Stimulated activated effector memory CD8-positive, alpha-beta T cell treated with anti-CD3 and anti-CD28 coated beads, Interleukin-12 subunit alpha, Interleukin-12 subunit beta, amount 100 ng/mL, for 72 hours (primary cell): ENCODE results near the gene HOXB1.
"Not testable (repeated sequence)": the region's sequence is repeated elsewhere in the genome, so short reads cannot be mapped to it uniquely, and the experiment has no call there.

Source experiments
- ATAC-seq: fragments of 150-1000 bp; cut with Tn5 transposase; 2 replicates; pipeline ENCODE4 v1.10.0; 2021
- DNase-seq, 2 donors: peaks; one replicate each; pipeline ENCODE4 v3.0.0; 2021 to 2022; ENCODE audit warnings: low spot score in 2 of 2
- H3K27ac Mint-ChIP-seq: one replicate; pipeline ENCODE4 v1.8.0; 2022; ENCODE audit warnings: mild to moderate bottlenecking, mixed read lengths
- H3K36me3 Mint-ChIP-seq: one replicate; pipeline ENCODE4 v1.8.0; 2022; ENCODE audit warnings: mild to moderate bottlenecking, mixed read lengths
- H3K4me1 Mint-ChIP-seq: one replicate; pipeline ENCODE4 v1.8.0; 2022; ENCODE audit warnings: mixed read lengths
- H3K4me3 Mint-ChIP-seq: one replicate; pipeline ENCODE4 v1.8.0; 2022; ENCODE audit warnings: mild to moderate bottlenecking, mixed read lengths
- H3K9me3 Mint-ChIP-seq: one replicate; pipeline ENCODE4 v1.8.0; 2022; ENCODE audit warnings: mixed read lengths

HOXB1 gene

GRCh38 chr17:48543107-48543853, 12.5 kb upstream of the HOXB1 start:
- peak overlapping the region; percentile 78 for H3K4me3 Mint-ChIP-seq
- peak overlapping the region; percentile 97 for H3K27ac Mint-ChIP-seq
- H3K9me3 Mint-ChIP-seq, result no peaks in the 10 kb centered on the region
- ATAC-seq, result peak; percentile 79
- H3K36me3 Mint-ChIP-seq, result peaks cover 6% of the 10 kb centered on the region
- peaks cover 24% of the 10 kb centered on the region for H3K4me1 Mint-ChIP-seq
- peak; percentile 39 to 84 for DNase-seq

DNA sequence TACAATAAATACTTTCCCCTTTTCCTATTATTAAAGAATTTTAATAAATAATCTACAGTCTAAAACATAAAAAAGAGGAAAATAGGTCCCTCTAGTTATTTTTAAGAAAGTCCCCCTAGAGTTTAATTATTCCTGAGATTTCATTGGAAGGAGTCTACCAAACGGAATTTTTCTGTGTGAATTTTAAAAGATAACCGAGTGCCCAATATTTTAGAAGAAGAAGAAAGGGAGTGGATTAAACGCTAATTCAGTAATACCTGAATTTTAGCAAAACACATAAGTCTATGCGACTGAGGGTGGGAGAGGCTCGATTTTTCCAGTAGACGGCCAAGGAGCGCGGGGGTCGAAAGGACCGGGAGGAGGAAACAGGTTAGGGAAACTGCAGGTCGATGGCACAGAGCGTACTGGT, 11.9 kb upstream of the HOXB1 start:
- no peak for DNase-seq
- peak overlapping the region; percentile 78 for H3K4me3 Mint-ChIP-seq
- ATAC-seq, result no peak
- peak overlapping the region; percentile 97 for H3K27ac Mint-ChIP-seq
- H3K4me1 Mint-ChIP-seq, result peaks cover 24% of the 10 kb centered on the region
- peaks cover 6% of the 10 kb centered on the region for H3K36me3 Mint-ChIP-seq
- H3K9me3 Mint-ChIP-seq, result no peaks in the 10 kb centered on the region

- Mint-ChIP-seq H3K4me3 (peak overlapping the region; percentile 78), H3K4me1 (peaks cover 24% of the 10 kb centered on the region), H3K9me3 (no peaks in the 10 kb centered on the region), H3K27ac (peak overlapping the region; percentile 97), H3K36me3 (peaks cover 6% of the 10 kb centered on the region)
- DNase-seq (peak in 1 of 2 donors; percentile 64), ATAC-seq (no peak)
These were observed 11.4 kb upstream of the HOXB1 start for GRCh38 chr17:48542114-48542656.

DNA sequence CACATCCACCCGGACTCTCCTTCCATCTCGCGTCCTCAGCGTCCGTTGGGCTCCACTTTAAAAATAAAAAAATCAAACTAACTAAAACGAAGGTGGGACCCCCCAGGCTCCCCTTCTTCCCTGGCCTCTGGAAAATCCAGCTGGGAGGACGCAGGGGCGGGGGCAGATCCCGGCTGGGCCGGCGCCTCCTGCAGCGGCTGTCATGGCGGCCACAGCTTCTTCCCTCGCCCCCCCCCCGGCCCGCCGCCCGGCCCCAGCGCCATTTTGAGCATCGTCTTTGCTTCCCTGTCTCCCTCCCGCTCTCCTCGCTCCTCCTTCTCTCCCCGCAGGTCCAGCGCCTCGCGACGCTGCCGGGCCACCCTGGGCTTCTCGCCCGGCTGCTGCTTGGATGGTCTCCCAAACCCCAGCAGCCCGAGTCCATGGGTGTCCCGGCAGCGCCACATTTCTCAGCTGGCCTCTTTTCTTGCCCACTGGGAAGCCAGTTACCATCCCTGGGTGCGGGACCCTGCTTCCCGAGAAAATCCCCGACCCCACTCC, 10.8 kb upstream of the HOXB1 start:
- H3K27ac Mint-ChIP-seq, result peak overlapping the region; percentile 97
- H3K36me3 Mint-ChIP-seq, result peaks cover 6% of the 10 kb centered on the region
- H3K9me3 Mint-ChIP-seq, result no peaks in the 10 kb centered on the region
- DNase-seq (peak in 1 of 2 donors; percentile 68), ATAC-seq (no peak)
- peak overlapping the region; percentile 78 for H3K4me3 Mint-ChIP-seq
- H3K4me1 Mint-ChIP-seq, result peaks cover 24% of the 10 kb centered on the region

GRCh38 chr17:48541036-48541576, 10.3 kb upstream of the HOXB1 start:
- no peak for ATAC-seq
- H3K36me3 Mint-ChIP-seq, result peaks cover 6% of the 10 kb centered on the region
- no peaks in the 10 kb centered on the region for H3K9me3 Mint-ChIP-seq

DNA sequence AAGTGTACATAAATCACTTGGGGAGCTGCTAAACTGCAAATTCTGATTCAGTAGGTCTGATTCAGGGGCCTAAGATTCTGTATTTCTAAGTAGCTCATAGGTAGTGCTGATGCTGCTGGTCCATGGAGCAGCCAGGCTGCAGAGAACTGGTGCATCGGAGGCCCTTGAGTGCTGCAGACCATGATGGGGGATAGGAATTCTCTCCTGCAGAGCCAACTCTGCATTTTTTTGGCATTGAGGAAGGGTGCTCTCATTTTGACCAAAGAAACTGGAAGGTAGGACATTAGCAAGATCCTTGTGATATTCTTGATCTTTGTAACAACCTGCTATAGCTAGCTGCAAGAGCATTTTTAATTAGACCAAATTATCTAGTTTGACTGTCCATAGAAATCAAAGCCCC, 9.4 kb upstream of the HOXB1 start:
- Mint-ChIP-seq H3K36me3 (peaks cover 6% of the 10 kb centered on the region), H3K4me3 (no peak overlapping the region), H3K4me1 (peaks cover 24% of the 10 kb centered on the region), H3K9me3 (no peaks in the 10 kb centered on the region), H3K27ac (no peak overlapping the region)
- ATAC-seq (no peak), DNase-seq (no peak)

More at GRCh38 chr17:48541036-48541576, 10.3 kb upstream of the HOXB1 start:
- Mint-ChIP-seq H3K4me1 (peaks cover 24% of the 10 kb centered on the region), H3K27ac (peak overlapping the region; percentile 97), H3K4me3 (peak overlapping the region; percentile 78)
- no peak for DNase-seq

GRCh38 chr17:48539177-48539576, 8.4 kb upstream of the HOXB1 start:
- Mint-ChIP-seq H3K9me3 (no peaks in the 10 kb centered on the region), H3K4me3 (no peak overlapping the region), H3K4me1 (peaks cover 23% of the 10 kb centered on the region), H3K36me3 (peaks cover 6% of the 10 kb centered on the region), H3K27ac (no peak overlapping the region)
- ATAC-seq (no peak), DNase-seq (no peak)

GRCh38 chr17:48537316-48537715, 6.5 kb upstream of the HOXB1 start:
- Mint-ChIP-seq H3K9me3 (no peaks in the 10 kb centered on the region), H3K36me3 (no peaks in the 10 kb centered on the region), H3K27ac (no peak overlapping the region), H3K4me1 (peaks cover 7% of the 10 kb centered on the region), H3K4me3 (no peak overlapping the region)
- ATAC-seq (no peak), DNase-seq (no peak)

DNA sequence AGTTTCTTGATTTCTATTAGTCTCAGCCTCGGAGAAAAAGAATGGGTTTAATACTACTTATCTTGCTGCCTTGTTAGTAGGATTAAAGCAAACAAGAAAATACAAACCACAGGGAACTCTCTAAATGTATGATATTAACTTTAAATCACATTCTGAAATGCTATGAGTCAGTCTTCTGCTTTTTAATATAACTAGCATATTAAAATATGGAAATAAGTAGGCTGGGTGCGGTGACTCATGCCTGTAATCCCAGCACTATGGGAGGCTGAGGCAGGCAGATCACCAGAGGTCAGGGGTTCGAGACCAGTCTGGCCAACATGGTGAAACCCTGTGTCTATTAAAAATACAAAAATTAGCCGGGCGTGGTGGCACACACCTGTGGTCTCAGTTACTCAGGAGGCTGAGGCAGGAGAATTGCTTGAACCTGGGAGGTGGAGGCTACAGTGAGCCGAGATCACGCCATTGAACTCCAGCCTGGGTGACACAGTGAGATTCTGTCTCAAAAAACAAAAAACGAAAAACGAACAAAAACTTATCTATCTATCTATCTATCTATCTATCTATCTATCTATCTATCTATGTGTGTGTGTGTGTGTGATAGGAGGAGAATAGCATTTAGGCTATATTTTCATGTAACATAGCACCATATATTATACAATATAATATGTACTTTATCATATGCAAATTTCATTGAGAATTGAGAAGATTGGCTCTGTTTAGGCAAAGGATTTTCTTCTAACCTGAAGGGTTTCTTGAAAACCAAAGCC, 5.2 kb upstream of the HOXB1 start:
- H3K9me3 Mint-ChIP-seq, H3K27ac Mint-ChIP-seq, ATAC-seq, H3K4me1 Mint-ChIP-seq, H3K36me3 Mint-ChIP-seq, DNase-seq, H3K4me3 Mint-ChIP-seq: not testable (repeated sequence)

DNA sequence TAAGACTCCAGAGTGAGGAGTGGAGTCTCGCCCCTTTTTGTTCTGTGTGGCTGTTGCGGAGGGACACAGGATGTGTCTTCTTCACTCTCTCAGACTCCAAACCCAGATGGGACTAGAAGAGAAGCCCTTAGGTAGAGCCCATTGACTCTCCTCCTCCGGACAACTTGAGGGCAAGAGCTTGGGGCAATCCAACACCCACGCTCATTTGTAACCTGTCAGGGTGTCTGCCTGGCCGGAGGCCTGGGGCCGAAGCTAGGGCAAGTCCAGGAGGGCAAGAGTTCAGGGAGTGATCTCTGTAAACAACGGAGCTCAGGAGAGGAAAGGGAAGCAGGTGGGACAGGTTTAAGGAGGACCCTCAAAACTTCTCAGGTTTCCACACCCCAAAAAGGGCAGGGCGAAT, 1.4 kb upstream of the HOXB1 start:
- ATAC-seq, result no peak

GRCh38 chr17:48530208-48530886, 464 bp downstream of the HOXB1 start:
- Mint-ChIP-seq H3K9me3 (no peaks in the 10 kb centered on the region), H3K36me3 (no peaks in the 10 kb centered on the region), H3K4me3 (no peak overlapping the region), H3K4me1 (no peaks in the 10 kb centered on the region), H3K27ac (no peak overlapping the region)
- ATAC-seq (no peak), DNase-seq (no peak)

More for the DNA sequence above, 1.4 kb upstream of the HOXB1 start:
- no peak for DNase-seq
- no peaks in the 10 kb centered on the region for H3K4me1 Mint-ChIP-seq
- H3K4me3 Mint-ChIP-seq, result no peak overlapping the region
- no peaks in the 10 kb centered on the region for H3K9me3 Mint-ChIP-seq
- no peaks in the 10 kb centered on the region for H3K36me3 Mint-ChIP-seq
- H3K27ac Mint-ChIP-seq, result no peak overlapping the region

DNA sequence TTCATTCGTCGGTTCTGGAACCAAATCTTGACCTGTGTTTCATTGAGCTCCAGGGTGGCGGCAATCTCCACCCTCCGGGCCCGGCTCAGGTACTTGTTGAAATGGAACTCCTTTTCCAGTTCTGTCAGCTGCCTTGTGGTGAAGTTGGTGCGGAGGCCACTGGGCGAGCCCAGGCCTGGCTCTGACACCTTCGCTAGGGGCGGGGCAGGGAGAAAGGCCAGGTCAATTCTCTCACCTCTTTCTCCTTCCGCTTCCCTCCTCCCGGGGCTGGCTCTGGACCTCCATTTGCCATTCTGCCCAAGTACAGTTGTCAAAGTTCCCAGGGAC, 1.2 kb downstream of the HOXB1 start:
- no peak overlapping the region for H3K27ac Mint-ChIP-seq
- no peaks in the 10 kb centered on the region for H3K36me3 Mint-ChIP-seq
- ATAC-seq (no peak), DNase-seq (no peak)
- no peaks in the 10 kb centered on the region for H3K9me3 Mint-ChIP-seq
- no peak overlapping the region for H3K4me3 Mint-ChIP-seq
- no peaks in the 10 kb centered on the region for H3K4me1 Mint-ChIP-seq

DNA sequence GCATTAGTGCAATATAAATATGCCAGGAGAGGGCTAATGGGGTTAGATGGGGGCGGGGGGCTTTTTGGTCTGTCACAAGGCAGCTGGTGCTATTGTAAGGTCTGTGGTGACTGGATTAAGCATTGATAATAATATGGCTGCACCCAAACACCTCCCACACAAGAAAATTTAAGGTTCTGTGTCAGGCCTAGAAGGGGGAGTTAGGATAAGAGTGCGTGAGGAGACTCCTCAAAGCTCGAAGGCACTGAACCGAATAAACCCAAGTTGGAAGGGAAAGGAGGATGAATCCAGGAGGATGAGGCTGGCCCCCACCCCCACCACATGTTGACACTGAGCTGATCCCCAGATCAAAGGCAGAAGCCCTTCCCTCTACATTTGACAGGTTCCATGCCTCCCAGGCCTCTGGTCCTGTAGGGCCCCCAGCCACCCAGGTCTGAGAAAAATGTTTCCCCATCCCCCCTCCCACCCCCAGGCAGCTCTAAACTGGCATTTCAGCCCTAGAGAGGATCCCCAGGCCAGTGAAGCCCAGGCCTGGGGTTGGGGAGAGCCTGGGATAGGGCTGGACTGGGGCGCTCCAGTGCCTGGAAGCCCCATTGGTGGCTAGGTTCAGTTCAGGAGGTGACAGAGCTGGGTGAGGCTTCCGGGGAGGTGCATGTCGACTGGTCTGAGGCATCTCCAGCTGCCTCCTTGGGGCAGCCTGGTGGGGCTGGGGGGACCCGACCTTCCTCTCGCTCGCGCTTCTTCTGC, 1.7 kb downstream of the HOXB1 start:
- H3K4me3 Mint-ChIP-seq, result no peak overlapping the region
- H3K36me3 Mint-ChIP-seq, result no peaks in the 10 kb centered on the region
- DNase-seq (no peak), ATAC-seq (no peak)
- no peak overlapping the region for H3K27ac Mint-ChIP-seq
- H3K4me1 Mint-ChIP-seq, result no peaks in the 10 kb centered on the region
- H3K9me3 Mint-ChIP-seq, result no peaks in the 10 kb centered on the region

GRCh38 chr17:48528153-48528935, 2.5 kb downstream of the HOXB1 start:
- Mint-ChIP-seq H3K9me3 (no peaks in the 10 kb centered on the region), H3K4me3 (no peak overlapping the region), H3K36me3 (no peaks in the 10 kb centered on the region), H3K27ac (no peak overlapping the region), H3K4me1 (no peaks in the 10 kb centered on the region)
- no peak for ATAC-seq
- no peak for DNase-seq
